Ureter (tissue), 1 donor: ENCODE measurements around the gene APBA3. TPM values are rescaled to one million over a fixed set of nuclear protein-coding genes. Genes with fewer than 3 reads are reported as not detected.
A peak's percentile ranks its signal among the peaks of the same experiment; 100 is the strongest.
"Not testable (repeated sequence)": the region's sequence is repeated elsewhere in the genome, so short reads cannot be mapped to it uniquely, and the experiment has no call there.

Experiments
- DNase-seq: peaks from one replicate; pipeline ENCODE4 v3.0.0-alpha.2; 2020; ENCODE audit warnings: low spot score
- total RNA-seq: library from RNA; stranded (reverse); gene quantifications from one replicate; pipeline ENCODE4 v1.2.4, GENCODE V29; 2023
- donor health status: DM: yes; HTN: yes; CAD: no.

Gene APBA3
- total RNA-seq, 1 donor from 2014 or later, result 15.6 TPM

DNA sequence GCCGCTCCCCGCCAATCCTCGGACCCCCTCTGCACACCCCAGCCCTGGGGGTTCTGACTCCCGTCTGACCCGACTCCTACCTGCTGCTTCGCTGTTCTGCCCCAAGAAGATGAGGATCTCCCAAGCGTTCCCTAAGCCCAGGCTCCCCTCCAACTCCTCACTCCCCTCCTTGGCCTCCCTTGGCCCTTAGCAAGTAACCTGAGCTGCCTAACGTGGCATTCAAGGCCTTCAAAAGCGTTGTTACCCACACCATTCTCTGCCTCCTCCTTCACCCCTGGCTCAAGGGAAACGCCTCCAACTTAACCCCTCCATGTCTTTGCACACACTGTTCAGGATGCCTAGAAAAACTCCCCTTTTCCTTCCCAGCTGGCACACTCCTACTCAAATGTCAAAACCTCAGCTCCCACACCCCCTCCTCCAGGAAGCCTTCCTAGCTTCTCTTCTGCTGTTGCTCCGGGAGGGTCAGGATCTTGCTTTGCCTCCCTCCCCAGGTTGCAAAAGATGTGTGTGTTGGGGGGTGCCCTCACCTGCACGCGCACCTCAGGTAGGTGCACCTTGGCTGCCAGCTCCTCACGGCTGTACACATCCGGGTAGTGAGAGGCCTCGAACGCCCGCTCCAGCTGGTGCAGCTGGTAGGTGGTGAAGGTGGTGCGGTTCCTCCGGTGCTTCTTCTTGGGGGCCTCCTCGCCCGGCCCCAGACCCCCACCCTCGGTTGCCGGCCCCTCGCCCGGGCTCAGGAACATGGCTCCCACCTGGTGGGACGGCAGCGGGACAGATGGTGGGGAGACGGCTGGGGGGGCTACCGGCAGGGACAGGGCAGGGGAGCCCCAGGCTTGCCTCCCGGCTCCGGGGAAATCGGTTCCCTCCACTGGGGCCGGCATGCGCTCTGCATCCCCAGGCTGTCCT is 9.8 kb upstream of the APBA3 start:
- no peak for DNase-seq

- DNase-seq, result no peak
Observed at GRCh38 chr19:3770136-3770999, 8.9 kb upstream of the APBA3 start.

- no peak for DNase-seq
Observed at GRCh38 chr19:3769494-3769893, 8.0 kb upstream of the APBA3 start.

- DNase-seq, result no peak
Observed at GRCh38 chr19:3768748-3769099, 7.2 kb upstream of the APBA3 start.

DNA sequence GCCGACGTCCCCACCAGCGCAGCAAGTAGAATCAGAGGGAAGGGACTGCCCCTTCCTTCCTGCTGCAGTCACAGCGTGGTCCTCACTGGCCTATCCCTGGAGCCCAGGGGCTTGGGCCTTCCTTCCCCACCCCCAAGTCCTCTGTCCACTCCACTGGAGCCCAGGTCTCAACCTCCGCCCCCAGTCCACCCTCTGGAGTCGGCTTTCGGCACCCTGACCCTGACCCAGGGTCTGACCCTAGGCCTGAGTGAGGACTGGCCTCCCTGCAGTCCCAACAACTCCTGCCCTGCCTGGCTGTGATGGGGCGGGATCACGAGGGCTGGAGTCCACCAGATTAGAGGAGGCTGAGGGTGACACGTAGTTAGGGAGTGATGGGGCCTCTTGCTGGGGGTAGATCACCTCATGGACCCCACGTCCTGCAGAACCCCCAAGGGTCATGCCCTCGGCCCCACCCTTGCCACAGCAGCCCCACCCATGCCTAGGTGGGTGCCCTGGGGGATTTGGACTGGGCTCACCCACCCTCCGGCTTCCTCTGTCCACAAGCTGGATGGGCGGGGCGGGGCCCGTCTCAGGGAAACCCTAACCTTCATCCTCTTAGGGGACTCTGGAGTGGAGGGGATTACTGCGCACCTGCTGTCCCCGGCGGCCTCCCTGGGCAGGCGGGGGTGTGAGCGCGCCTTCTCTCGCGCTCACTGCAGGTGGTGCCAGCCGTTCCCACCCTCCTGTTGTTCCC is 6.7 kb upstream of the APBA3 start:
- no peak for DNase-seq

- no peak for DNase-seq
Observed at GRCh38 chr19:3767050-3767449, 5.6 kb upstream of the APBA3 start.

- no peak for DNase-seq
Observed at GRCh38 chr19:3766520-3766919, 5.0 kb upstream of the APBA3 start.

GRCh38 chr19:3765757-3766156 is 4.3 kb upstream of the APBA3 start:
- not testable (repeated sequence) for DNase-seq

GRCh38 chr19:3765121-3765520 is 3.6 kb upstream of the APBA3 start:
- DNase-seq, result no peak

DNA sequence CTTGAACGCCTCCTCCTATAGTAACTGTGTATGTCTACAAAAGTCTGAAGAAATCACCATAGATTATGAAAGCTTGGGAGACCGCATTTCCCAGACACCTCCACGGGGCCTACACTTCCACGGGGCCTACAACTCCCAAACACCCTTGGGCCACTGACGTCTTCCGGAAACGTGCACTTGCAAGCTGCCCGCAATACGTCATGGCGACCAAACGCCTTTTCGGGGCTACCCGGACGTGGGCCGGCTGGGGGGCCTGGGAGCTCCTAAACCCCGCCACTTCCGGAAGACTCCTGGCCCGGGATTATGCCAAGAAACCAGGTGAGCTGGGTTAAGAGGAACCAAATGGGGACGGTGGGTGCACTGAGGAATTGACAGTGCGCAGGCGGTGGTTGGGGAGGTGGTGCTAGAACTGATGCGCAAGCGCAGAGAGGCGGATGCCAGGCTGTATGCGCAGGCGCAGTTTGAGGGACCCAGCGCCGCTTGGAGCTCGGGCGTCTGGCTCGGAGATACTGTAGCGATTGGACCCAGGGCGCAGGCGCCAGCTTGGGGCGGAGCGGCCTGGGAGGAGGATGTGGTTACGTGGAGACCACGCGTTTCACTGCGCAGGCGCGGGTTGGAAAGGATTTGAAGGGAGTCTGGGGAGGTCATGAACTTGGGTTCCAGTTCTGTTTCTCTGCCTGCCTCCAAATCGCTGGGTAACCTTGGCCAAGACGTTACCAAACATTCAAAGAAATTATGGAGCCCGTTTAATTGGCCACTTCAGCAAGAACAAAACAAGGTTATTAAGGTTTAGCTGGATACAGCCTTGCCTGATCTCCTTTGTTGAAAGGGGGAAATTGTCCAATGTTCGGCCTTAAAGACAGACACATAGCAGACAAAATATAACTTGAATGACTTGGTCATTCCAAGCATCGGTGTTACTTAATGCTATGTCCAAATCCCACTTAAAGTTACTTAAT is 1.3 kb upstream of the APBA3 start, which contains the start of gene MRPL54:
TSS of gene MRPL54 (plus strand) at position 182 of the 959 bp plus-strand sequence. CDS start at position 201, 19 bp downstream.
- peak; percentile 99 for DNase-seq

GRCh38 chr19:3762130-3762473 is 610 bp upstream of the APBA3 start:
- no peak for DNase-seq

- no peak for DNase-seq
Observed at GRCh38 chr19:3760871-3761361, 576 bp downstream of the APBA3 start.

DNA sequence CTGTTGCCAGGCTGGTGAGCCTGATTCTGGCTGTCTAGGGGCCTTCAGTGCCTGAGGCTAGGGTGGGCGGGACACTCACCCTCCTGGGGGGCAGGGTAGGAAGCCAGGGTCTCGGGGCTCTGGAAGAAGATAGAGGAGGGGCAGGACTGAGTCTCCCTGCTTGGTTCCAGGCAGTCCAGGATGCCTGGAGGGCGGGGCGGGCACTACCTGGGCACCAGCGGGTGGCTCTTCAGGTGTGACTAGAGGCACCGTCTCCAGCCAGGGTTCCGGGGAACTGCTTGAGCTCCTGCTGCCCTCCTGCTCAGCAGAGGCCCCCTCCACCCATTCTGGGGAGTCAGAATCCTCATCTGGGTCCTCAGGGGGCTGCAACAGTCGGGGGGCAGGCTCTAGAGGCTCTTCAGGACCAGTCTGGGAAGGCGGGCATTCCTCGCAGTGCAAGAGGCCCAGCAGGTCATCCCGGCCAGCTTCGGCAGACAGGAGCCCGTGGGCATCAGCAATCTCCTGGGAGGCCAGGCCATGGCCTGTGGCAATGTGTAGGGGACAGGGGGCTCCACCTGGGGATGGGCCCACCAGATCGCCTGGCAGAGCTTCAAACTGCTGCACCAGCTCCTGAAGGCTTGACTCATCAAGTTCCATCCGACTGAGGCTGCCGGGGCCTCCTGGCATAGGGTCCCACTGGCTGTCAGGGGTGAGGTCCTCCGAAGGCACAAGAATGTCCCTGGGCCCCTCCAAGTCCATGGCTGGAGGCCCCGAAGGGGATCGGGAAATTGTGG is 1.8 kb downstream of the APBA3 start:
- DNase-seq, result no peak

GRCh38 chr19:3758297-3758696 is 3.2 kb downstream of the APBA3 start:
- DNase-seq, result not testable (repeated sequence)

DNA sequence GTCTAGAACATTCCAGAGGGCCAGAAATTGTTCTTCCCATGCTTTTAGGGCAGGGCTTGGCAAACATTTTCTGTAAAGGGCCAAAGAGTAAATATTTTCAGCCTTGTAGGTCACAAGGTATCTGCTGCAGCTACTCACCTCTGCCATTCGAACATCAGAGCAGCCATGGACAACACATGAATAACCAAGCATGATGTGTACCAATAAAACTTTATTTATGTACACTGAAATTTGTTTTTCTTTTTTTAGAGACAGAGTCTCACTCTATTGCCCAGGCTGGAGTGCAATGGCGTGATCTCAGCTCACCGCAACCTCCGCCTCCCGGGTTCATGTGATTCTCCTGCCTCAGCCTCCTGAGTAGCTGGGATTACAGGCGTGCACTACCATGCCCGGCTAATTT is 3.8 kb downstream of the APBA3 start:
- DNase-seq, result not testable (repeated sequence)

DNA sequence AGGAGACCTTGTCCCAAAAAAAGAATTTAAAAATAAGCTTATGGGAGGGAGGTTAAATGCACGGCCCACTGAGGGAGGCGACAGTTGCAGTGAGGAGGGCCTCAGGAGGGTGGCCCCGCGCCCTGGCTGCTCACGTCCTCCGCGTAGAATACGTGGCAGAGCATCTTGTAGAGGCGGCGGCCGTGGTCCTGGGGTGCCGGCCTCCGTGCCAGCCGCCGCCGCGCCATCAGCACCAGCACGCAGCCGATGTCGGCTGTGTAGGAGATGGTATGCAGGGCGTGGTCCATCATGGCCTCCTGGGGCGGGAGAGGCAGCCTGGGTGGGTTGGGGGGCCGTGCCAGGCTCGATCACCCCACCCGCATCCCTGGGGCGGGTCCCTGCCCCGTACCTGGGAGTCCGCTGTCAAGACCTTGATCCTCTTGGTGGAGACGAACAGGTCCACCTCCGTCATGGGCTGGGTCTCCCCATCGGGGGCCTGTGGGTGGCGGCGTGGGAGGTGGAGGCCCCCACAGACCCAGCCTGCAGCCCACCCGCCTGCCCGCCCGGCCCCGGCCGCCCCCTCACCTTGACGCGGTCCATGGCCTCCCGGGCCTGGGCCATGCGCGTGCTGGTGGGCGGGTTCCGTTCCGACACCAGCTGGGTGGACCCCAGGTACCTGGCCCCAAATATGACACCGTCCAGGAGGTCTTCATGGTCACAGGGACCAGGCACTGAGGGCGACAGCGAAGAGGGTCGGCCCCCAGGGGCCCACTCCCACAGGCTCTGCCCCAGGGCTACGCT is 7.7 kb downstream of the APBA3 start:
- DNase-seq, result no peak

DNA sequence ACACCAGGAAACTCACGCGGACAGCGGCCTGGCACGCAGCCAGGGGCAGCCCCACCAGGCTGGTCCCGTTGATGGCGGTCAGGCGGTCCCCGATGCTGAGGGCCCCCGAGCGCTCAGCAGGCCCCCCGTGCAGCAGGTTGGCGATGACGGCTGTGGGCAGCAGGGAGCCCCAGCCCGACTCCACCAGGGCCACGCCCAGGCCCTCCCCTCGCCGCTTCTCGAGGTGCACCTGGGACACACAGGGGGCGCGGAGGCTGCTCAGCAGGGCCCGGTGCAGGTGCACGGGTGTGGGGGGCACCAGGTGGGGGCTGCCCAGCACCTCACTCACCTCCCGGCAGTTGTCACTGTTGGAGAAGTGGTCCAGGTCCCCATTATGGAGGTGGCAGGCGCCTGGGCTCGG is 9.0 kb downstream of the APBA3 start:
- no peak for DNase-seq

DNA sequence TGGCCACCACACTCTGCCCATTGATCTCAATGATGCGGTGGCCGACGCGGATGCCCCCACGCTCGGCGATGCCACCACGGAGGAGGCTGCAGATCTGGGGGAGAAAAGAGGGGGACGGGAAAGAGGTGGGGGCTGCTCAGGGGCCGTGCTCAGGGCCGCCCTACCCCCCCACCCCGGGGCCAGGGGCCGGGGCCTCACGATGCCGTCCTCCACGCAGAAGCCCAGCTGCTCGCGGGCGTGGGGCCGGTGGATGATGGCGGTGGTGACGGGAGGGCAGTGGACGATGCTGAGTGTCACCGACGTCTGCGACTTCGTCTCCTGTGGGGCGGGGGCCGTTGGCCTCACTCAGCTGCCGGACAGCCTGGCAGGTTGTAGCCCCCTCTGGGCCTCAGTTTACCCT is 10.3 kb downstream of the APBA3 start:
- DNase-seq, result no peak

DNA sequence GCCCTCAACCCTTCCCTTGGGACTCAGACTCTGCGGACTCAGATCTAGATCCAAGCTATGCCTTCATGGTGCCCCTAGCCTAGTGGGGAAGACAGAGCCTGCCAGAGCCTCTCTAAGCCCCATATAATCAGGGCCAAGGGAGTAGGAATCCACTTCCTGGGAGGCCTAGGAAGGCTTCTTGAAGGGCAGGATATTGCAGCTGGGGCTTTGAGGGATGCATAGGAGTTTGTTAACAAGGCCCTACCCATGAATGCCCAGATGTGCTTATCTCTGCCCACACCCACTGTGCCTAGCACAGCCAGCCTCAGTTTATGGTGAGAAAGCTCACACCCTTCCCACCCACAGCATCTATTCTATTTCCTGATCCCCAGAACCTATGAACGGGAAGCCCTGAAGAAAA is 11.3 kb downstream of the APBA3 start:
- no peak for DNase-seq
